Effector memory CD8-positive, alpha-beta T cell (primary cell): ENCODE results near the gene LDLRAD4.

Experiments used
- ATAC-seq: fragments of 150-1000 bp; cut with Tn5 transposase; replicated peaks from 2 replicates; pipeline ENCODE4 v1.10.0; 2021; ENCODE audit warnings: mild to moderate bottlenecking, moderate library complexity
- DNase-seq, 3 experiments: peaks; one replicate each; pipeline ENCODE4 v3.0.0; 2021
- H3K27ac Mint-ChIP-seq, 2 donors: one replicate each; pipeline ENCODE4 v1.8.0; 2022; ENCODE audit warnings: mild to moderate bottlenecking in 2 of 2, mixed read lengths in 2 of 2, moderate library complexity in 2 of 2
- H3K27me3 Mint-ChIP-seq, 2 donors: one replicate each; pipeline ENCODE4 v1.8.0; 2022; ENCODE audit warnings: mixed read lengths in 2 of 2
- H3K36me3 Mint-ChIP-seq: one replicate; pipeline ENCODE4 v1.8.0; 2022; ENCODE audit warnings: mild to moderate bottlenecking, moderate library complexity, mixed read lengths; ENCODE audit not compliant: insufficient read depth
- H3K4me1 Mint-ChIP-seq, 2 donors: one replicate each; pipeline ENCODE4 v1.8.0; 2022; ENCODE audit warnings: low read depth in 2 of 2, mixed read lengths in 2 of 2
- H3K4me3 Mint-ChIP-seq, 2 donors: one replicate each; pipeline ENCODE4 v1.8.0; 2022; ENCODE audit warnings: mild to moderate bottlenecking in 2 of 2, mixed read lengths in 2 of 2, moderate library complexity in 2 of 2
- H3K9me3 Mint-ChIP-seq, 2 donors: one replicate each; pipeline ENCODE4 v1.8.0; 2022; ENCODE audit warnings: mixed read lengths in 2 of 2

LDLRAD4 gene

DNA sequence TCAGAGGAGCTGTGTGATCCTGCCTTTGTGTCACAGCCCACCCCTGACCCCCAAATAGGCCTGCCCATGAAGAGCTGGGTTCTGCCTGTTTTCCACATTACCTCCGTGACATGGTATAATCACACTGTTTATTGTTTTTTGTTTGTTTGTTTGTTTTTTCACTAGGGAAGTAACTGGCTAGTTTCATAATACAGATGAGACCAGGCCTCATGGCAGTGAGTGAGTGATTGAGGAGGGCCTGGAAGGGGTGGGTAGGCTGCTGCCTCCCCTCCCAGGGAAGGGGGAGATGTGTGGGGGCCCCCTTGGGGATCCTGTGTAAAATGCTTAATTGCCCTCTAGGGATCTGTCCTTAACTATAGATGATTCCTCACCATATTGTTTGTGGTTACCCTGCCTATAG lies 190.5 kb downstream of the LDLRAD4 start:
- Mint-ChIP-seq H3K27ac (no peak overlapping the region), H3K9me3 (peaks cover 5 to 9% of the 10 kb centered on the region in 2 donors), H3K4me1 (no peaks in the 10 kb centered on the region), H3K27me3 (no peaks in the 10 kb centered on the region), H3K36me3 (no peaks in the 10 kb centered on the region), H3K4me3 (no peak overlapping the region)
- ATAC-seq (no peak), DNase-seq (no peak)

DNA sequence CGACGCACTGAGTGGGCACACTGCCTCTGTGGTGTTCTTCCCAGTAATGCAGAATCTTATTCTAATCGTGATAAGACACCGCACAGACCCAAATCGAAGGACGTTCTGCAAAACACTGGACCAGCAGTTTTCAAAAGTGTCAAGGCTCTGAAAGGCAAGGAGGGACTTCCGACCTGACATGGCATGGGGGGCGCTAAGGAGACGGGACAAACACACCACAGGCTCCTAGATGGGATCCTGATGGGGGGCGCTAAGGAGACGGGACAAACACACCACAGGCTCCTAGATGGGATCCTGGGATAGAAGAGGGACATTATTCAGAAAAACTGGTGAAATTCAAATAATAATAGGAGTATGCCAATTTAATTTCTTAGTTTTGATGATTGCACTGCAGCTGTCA lies 191.4 kb downstream of the LDLRAD4 start:
- Mint-ChIP-seq H3K27ac (no peak overlapping the region), H3K36me3 (no peaks in the 10 kb centered on the region), H3K4me1 (no peaks in the 10 kb centered on the region), H3K4me3 (no peak overlapping the region), H3K27me3 (no peaks in the 10 kb centered on the region), H3K9me3 (peaks cover 5 to 9% of the 10 kb centered on the region in 2 donors)
- no peak for ATAC-seq
- DNase-seq: no peak

DNA sequence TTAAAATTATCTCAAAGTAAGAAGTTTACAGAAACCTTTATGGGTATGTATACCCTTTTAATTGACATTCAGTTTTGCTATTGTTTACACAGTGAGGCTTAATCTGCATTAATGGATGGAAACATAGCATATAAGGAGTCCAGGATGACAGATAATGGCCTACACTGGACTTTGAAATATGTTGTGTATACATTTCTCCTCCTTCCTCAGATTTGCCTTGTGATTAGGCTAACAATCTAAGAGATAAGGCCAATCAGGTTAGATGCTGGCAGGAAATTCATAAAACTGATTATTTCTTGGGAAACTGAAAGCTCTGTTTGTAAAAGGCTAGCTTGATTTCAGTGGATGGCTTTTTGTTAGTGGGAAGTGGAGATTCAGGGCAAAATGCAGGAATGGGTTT lies 191.9 kb downstream of the LDLRAD4 start:
- no peak for ATAC-seq
- Mint-ChIP-seq H3K4me1 (no peaks in the 10 kb centered on the region), H3K27me3 (no peaks in the 10 kb centered on the region), H3K9me3 (peaks cover 5 to 9% of the 10 kb centered on the region in 2 donors), H3K27ac (no peak overlapping the region), H3K4me3 (no peak overlapping the region), H3K36me3 (no peaks in the 10 kb centered on the region)
- DNase-seq: no peak

DNA sequence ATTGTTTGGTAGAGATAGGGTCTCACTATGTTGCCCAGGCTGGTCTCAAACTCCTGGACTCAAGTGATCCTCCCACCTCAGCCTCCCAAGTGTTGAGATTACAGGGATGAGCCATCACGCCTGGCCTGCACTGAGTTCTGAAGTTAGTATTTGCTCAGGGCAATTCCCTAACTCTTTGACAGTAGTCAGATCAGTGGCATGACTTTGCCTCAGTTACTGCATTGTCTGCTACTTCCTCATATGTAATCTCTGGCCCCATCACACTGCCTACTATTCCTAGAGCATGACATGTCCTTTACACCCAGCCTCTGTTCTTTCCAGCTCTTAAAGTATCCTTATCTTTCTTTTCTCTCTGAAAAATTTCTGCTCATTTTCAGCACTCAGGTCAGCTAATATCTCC lies 193.5 kb downstream of the LDLRAD4 start:
- H3K4me1 Mint-ChIP-seq: no peaks in the 10 kb centered on the region
- peaks cover 5 to 9% of the 10 kb centered on the region in 2 donors for H3K9me3 Mint-ChIP-seq
- no peak overlapping the region for H3K4me3 Mint-ChIP-seq
- H3K36me3 Mint-ChIP-seq: no peaks in the 10 kb centered on the region
- DNase-seq (no peak), ATAC-seq (no peak)
- H3K27ac Mint-ChIP-seq: no peak overlapping the region
- no peaks in the 10 kb centered on the region for H3K27me3 Mint-ChIP-seq

DNA sequence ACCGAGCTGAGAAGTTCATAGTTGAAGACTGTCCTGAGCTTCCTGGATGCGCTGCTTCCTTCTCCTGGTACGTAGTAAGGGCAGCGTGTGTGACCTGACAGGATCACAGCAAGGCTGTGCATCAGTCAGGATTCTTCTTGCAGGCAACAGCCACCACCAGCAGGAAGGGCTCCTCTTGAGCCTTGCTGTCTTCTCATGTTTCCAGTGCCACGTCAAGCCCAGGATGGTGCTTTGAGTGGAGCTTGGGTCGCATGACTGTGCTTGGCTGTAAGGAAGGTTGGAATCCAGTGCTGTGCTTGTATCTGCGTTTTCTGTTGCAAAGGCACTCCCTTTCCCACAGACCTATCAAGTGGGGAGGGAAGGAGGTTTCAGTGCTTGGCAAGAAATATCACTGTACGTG lies 194.3 kb downstream of the LDLRAD4 start:
- DNase-seq (no peak), ATAC-seq (no peak)
- no peak overlapping the region for H3K4me3 Mint-ChIP-seq
- peaks cover 5 to 9% of the 10 kb centered on the region in 2 donors for H3K9me3 Mint-ChIP-seq
- no peaks in the 10 kb centered on the region for H3K4me1 Mint-ChIP-seq
- H3K27ac Mint-ChIP-seq: no peak overlapping the region
- no peaks in the 10 kb centered on the region for H3K36me3 Mint-ChIP-seq
- no peaks in the 10 kb centered on the region for H3K27me3 Mint-ChIP-seq

DNA sequence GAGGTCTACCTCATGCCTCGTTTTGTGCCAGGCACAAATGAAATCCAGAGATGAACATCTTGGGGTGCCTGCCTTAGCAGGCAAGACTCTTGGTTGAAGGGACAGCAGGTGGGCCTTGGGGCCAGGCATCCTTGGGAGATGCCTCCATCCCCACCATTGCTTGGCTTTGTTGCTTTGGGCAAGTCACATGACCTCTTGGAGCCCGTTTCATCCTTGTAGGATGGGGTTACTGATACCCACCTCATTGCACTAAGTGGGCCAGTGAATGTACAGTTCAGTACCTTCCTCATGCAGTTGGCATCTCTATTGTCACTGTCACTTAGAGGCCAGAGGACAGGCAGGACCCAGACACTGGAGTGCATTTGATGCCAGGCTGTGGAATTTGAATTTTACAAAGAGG lies 195.5 kb downstream of the LDLRAD4 start:
- Mint-ChIP-seq H3K27ac (no peak overlapping the region), H3K4me1 (no peaks in the 10 kb centered on the region), H3K36me3 (no peaks in the 10 kb centered on the region), H3K4me3 (no peak overlapping the region), H3K27me3 (no peaks in the 10 kb centered on the region), H3K9me3 (peaks cover 5 to 9% of the 10 kb centered on the region in 2 donors)
- ATAC-seq: no peak
- no peak for DNase-seq

DNA sequence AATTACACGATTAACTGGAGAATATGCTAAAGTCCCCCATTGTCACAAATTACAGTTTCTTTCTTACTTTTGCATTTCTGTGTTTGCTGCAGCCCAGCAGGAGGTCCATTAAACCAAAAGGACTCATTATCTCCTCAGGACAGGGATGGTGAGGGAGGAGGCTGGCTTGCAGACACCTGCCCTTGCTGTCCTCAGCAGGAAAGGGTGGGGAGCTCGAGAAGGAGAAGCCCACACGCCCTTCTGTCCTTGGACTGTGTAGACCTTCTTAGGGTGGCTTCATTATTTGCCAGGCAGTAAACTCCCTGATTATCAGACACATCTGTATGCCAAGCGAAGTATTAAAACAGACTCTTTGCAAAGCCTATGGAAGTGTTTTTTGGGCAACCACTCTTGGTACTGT lies 196.0 kb downstream of the LDLRAD4 start:
- no peak for ATAC-seq

DNA sequence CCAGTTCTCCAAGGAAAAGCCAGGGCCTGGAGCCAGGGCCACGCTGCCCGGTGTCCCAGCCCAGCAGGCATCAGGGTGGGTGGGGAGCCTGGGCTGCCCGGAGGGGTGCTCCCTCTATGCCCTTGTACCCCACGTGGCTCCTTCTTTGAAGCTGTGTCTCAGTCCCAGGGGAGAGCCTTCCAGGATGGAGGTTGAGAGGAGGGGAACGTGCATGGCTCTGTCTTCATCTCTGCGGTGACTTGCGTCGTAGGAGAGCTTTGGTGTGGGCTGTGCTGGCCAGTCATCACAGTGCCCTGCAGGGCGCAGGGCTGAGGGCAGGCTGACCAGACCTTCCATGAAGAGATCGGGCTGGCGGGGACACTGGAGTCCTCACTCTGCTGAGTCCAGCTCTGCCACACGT lies 197.2 kb downstream of the LDLRAD4 start:
- DNase-seq (no peak), ATAC-seq (no peak)
- no peaks in the 10 kb centered on the region for H3K27me3 Mint-ChIP-seq
- H3K27ac Mint-ChIP-seq: no peak overlapping the region
- H3K4me1 Mint-ChIP-seq: no peaks in the 10 kb centered on the region
- peaks cover 5 to 9% of the 10 kb centered on the region in 2 donors for H3K9me3 Mint-ChIP-seq
- H3K36me3 Mint-ChIP-seq: no peaks in the 10 kb centered on the region
- H3K4me3 Mint-ChIP-seq: no peak overlapping the region

More for the DNA sequence above, 196.0 kb downstream of the LDLRAD4 start:
- Mint-ChIP-seq H3K4me1 (no peaks in the 10 kb centered on the region), H3K9me3 (peaks cover 5 to 9% of the 10 kb centered on the region in 2 donors), H3K4me3 (no peak overlapping the region), H3K27ac (no peak overlapping the region), H3K36me3 (no peaks in the 10 kb centered on the region), H3K27me3 (no peaks in the 10 kb centered on the region)
- DNase-seq: no peak

DNA sequence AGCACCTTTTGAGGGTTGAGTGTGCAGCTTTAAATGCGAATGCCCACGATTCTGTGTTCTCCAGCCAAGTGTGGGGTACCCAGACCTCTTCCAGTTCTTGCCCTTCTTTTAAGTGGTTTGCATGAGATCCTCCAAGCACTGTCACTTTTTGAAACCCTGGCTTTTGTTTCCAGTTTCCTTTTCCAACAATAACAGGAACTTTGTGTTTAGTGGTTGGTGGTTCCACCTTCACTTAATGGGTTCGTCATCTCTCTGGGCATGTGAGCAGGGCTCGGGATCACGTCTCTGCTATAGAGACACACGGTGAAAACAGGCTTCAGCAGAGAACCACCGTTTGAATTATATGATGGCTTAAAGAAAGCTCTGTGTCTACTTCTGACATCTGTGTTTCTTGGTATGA lies 197.6 kb downstream of the LDLRAD4 start:
- ATAC-seq: no peak
- H3K4me3 Mint-ChIP-seq: no peak overlapping the region
- H3K36me3 Mint-ChIP-seq: no peaks in the 10 kb centered on the region
- no peaks in the 10 kb centered on the region for H3K27me3 Mint-ChIP-seq
- peaks cover 5 to 9% of the 10 kb centered on the region in 2 donors for H3K9me3 Mint-ChIP-seq
- DNase-seq: no peak
- no peak overlapping the region for H3K27ac Mint-ChIP-seq
- H3K4me1 Mint-ChIP-seq: peaks cover 2 to 3% of the 10 kb centered on the region in 2 donors

DNA sequence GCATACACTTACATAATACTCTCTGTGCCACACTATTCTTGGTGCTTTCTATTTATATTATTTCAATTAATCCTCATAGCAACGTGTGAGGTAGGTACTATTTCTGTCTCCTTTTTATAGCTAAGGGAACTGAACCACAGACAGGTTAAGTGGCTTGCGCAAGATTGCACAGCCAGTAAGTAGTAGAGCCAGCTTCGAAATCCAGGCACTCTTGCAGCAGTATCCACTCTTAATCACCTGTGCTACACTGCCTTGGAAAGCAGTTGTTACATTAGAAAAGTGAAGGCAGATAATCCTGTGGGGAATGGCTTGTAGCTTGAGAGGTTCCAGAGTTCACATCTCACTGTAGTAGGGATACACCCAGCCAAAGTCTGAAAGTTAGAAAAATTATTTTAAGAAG lies 198.3 kb downstream of the LDLRAD4 start:
- H3K27me3 Mint-ChIP-seq: no peaks in the 10 kb centered on the region
- H3K4me3 Mint-ChIP-seq: no peak overlapping the region
- no peak for DNase-seq
- peaks cover 5 to 8% of the 10 kb centered on the region in 2 donors for H3K9me3 Mint-ChIP-seq
- ATAC-seq: no peak
- no peak overlapping the region for H3K27ac Mint-ChIP-seq
- peaks cover 4 to 6% of the 10 kb centered on the region in 2 donors for H3K4me1 Mint-ChIP-seq
- no peaks in the 10 kb centered on the region for H3K36me3 Mint-ChIP-seq

DNA sequence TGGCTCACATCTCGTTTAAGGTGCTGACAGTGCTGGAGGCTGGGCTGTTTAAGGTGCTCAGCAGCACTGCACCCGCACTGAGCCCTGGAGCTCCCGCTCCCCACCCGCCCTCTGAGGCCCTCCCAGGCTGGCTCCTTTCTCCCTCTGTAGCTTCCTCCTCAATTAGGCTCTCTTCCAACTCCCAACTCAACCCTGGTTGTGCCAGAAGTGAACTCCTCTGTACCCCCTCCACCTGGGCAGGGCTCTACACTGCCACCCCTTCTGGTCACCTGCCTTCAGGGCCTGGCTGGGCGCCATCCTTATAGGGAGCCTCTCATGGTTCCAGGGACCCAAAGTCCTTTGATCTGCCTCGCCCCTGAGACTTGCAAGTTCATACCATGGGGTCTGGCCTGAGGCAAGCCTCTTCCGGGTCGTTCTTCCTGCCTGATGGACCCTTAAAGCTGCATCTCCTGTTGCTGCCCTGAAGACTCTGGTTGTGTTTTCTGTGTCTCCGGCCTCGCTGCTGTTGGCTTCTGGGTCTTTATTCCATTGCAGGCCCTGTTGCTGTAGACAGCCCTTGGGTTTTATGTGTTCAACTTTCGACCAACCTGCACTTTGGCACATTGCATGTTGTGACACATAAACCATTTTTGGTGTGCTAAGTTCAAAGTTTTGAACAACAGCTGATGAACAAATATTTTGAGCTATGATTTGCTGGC lies 199.6 kb downstream of the LDLRAD4 start:
- Mint-ChIP-seq H3K4me3 (no peak overlapping the region), H3K27me3 (no peaks in the 10 kb centered on the region), H3K36me3 (no peaks in the 10 kb centered on the region), H3K9me3 (no peaks in the 10 kb centered on the region), H3K27ac (peak overlapping the region in 1 of 2 donors; percentile 84), H3K4me1 (peaks cover 4 to 6% of the 10 kb centered on the region in 2 donors)
- no peak for ATAC-seq
- DNase-seq: no peak

DNA sequence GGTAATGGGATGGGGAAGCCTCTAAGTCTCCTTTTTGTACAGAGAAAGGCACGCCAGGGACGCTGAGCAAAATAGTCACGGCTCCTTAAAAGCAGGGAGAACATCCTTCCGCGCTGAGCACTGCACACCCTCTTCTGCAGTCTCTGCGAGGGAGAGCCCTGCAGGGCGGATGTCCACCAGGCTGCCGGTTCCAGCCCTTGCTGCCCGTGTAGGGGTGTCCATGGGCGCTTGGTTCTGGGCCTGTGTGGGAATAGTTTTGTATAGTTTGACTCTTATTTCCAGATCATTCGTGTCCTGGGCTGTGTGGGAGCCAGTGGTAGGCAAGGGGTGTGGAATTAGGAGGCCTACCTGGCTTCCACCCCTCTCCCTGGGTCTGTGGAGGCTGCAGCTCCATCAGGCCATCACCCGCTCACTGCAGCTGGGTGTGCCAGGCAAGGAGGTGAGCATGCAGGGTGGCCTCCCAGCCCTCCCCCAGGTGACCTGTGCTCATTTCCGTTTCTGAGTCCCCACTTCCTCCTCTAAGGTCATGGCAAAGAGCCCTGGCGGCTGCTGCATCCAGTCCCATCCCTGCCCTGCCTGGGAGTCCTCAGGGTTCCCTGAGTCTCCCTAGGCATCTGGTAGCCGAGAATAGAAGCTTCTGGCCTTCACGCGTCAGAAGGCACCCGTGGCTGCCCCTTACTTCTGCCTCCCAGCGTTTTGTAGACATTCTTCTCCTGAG lies 202.6 kb downstream of the LDLRAD4 start:
- peaks cover 0 to 8% of the 10 kb centered on the region in 2 donors for H3K27me3 Mint-ChIP-seq

DNA sequence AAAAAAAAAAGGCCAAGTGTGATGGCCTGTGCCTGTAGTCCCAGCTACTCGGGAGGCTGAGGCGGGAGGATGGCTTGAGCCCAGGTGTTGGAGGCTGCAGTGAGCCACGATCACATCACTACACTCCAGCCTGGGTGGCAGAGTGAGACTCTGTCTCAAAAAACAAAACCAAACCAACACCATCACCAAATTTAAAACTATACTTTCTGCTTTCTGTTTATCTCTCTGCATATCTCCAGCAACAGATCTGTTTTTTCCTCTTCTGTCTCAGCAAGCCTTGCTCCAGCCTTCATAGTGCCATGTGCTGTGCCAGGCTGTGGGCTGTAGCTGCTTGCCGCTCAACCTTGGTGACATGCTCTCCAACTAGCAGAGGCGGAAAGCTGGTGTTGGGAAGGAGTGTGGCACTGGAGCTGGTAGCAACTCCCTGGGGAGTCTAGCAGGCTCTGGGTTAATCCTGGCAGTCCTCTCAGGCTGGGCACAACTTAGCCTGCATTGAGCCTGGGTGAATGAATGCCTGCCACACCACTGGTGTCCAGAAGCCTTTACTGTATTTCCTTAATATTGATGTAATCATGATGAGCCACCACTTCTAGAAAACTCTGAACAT lies 204.1 kb downstream of the LDLRAD4 start:
- DNase-seq (no peak), ATAC-seq (no peak)
- Mint-ChIP-seq H3K36me3 (no peaks in the 10 kb centered on the region), H3K4me1 (peaks cover 4 to 6% of the 10 kb centered on the region in 2 donors), H3K9me3 (no peaks in the 10 kb centered on the region), H3K27me3 (peaks cover 0 to 8% of the 10 kb centered on the region in 2 donors), H3K27ac (no peak overlapping the region), H3K4me3 (no peak overlapping the region)

More for the DNA sequence above, 202.6 kb downstream of the LDLRAD4 start:
- DNase-seq: no peak
- H3K9me3 Mint-ChIP-seq: no peaks in the 10 kb centered on the region
- no peak overlapping the region for H3K27ac Mint-ChIP-seq
- no peak overlapping the region for H3K4me3 Mint-ChIP-seq
- no peak for ATAC-seq
- no peaks in the 10 kb centered on the region for H3K36me3 Mint-ChIP-seq
- H3K4me1 Mint-ChIP-seq: peaks cover 4 to 6% of the 10 kb centered on the region in 2 donors

DNA sequence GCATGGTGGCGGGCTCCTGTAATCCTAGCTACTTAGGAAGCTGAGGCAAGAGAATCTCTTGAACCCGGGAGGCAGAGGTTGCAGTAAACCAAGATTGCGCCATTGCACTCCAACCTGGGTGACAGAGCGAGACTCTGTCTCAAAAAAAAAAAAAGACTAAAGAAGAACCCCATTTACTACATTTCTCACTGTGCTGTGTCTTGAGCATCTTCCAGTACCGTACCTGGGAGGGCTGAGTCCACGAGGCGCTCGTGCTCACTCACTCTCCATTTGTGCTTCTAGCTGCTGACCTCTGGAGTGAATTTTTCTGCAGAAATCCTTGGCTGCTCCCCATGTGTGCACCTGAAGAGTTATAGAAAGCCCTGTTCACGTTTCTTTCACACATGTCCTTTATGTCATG lies 204.8 kb downstream of the LDLRAD4 start:
- Mint-ChIP-seq H3K27ac (peak overlapping the region in 1 of 2 donors; percentile 29), H3K27me3 (peaks cover 0 to 8% of the 10 kb centered on the region in 2 donors), H3K9me3 (no peaks in the 10 kb centered on the region), H3K4me3 (no peak overlapping the region), H3K36me3 (no peaks in the 10 kb centered on the region), H3K4me1 (peaks cover 4 to 6% of the 10 kb centered on the region in 2 donors)
- DNase-seq (no peak), ATAC-seq (no peak)
